ENCODE measurements around the gene KCND1.
"Not testable (repeated sequence)": the region's sequence is repeated elsewhere in the genome, so short reads cannot be mapped to it uniquely, and the experiment has no call there.

Gene KCND1

GRCh38 chrX:48971249-48972219 is at the start of gene KCND1:
Gene KCND1 (minus strand): TSS chrX:48971844. CDS start chrX:48970271, 1,573 bp downstream.
- DNase-seq (ENCODE audit: low read depth) = no peak

GRCh38 chrX:49019599-49020249 is 48.1 kb upstream of the KCND1 start:
- DNase-seq (ENCODE audit: low read depth) = no peak

GRCh38 chrX:49019050-49019449 is 47.4 kb upstream of the KCND1 start:
- DNase-seq (ENCODE audit: low read depth) = no peak

- DNase-seq (ENCODE audit: low read depth) = no peak
Observed at GRCh38 chrX:49003696-49004095, 32.1 kb upstream of the KCND1 start.

GRCh38 chrX:49002091-49002935 is 30.7 kb upstream of the KCND1 start, which contains the start of gene GRIPAP1:
Gene GRIPAP1 (minus strand): TSS chrX:49002264. CDS start chrX:49002229, 35 bp downstream.
- DNase-seq (ENCODE audit: low read depth) = peak; percentile 32

GRCh38 chrX:49001521-49002090 is 30.0 kb upstream of the KCND1 start:
- peak; percentile 17 for DNase-seq (ENCODE audit: low read depth)

GRCh38 chrX:49000636-49001035 is 29.0 kb upstream of the KCND1 start:
- no peak for DNase-seq (ENCODE audit: low read depth)

- DNase-seq (ENCODE audit: low read depth) = no peak
Observed at GRCh38 chrX:48999030-48999429, 27.4 kb upstream of the KCND1 start.

- no peak for DNase-seq (ENCODE audit: low read depth)
Observed at GRCh38 chrX:48998391-48998790, 26.7 kb upstream of the KCND1 start.

- DNase-seq (ENCODE audit: low read depth) = no peak
Observed at GRCh38 chrX:48997865-48998264, 26.2 kb upstream of the KCND1 start.

- no peak for DNase-seq (ENCODE audit: low read depth)
Observed at GRCh38 chrX:48997455-48997854, 25.8 kb upstream of the KCND1 start.

GRCh38 chrX:48996969-48997368 is 25.3 kb upstream of the KCND1 start:
- no peak for DNase-seq (ENCODE audit: low read depth)

GRCh38 chrX:48992341-48992740 is 20.7 kb upstream of the KCND1 start:
- DNase-seq (ENCODE audit: low read depth) = no peak

GRCh38 chrX:48989483-48989882 is 17.8 kb upstream of the KCND1 start:
- no peak for DNase-seq (ENCODE audit: low read depth)

GRCh38 chrX:48983896-48984295 is 12.3 kb upstream of the KCND1 start:
- no peak for DNase-seq (ENCODE audit: low read depth)

GRCh38 chrX:48983081-48983480 is 11.4 kb upstream of the KCND1 start:
- no peak for DNase-seq (ENCODE audit: low read depth)

- no peak for DNase-seq (ENCODE audit: low read depth)
Observed at GRCh38 chrX:48981178-48981577, 9.5 kb upstream of the KCND1 start.

- not testable (repeated sequence) for DNase-seq (ENCODE audit: low read depth)
Observed at GRCh38 chrX:48980341-48980740, 8.7 kb upstream of the KCND1 start.

- DNase-seq (ENCODE audit: low read depth) = no peak
Observed at GRCh38 chrX:48978226-48978625, 6.6 kb upstream of the KCND1 start.

- DNase-seq (ENCODE audit: low read depth) = no peak
Observed at GRCh38 chrX:48976086-48976485, 4.4 kb upstream of the KCND1 start.

GRCh38 chrX:48975541-48975940 is 3.9 kb upstream of the KCND1 start:
- DNase-seq (ENCODE audit: low read depth) = no peak

GRCh38 chrX:48975041-48975440 is 3.4 kb upstream of the KCND1 start:
- DNase-seq (ENCODE audit: low read depth) = no peak
